GM23338 (cell line): Measurements from ENCODE around the gene L3MBTL1. TPM values are rescaled to one million over a fixed set of nuclear protein-coding genes. Genes with fewer than 3 reads are reported as not detected.

Experiments
- ATAC-seq: fragments of 200-7000 bp; cut with Tn5 transposase; 3 replicates; pipeline ENCODE4 v1.9.1; 2020
- DNase-seq: peaks from one replicate; pipeline ENCODE4 v3.0.0-alpha.2; 2015; ENCODE audit warnings: low spot score
- H2AFZ ChIP-seq: fragments of 200-600 bp; sonication (generic); 2 replicates; pipeline ENCODE4 v1.8.0; 2016; ENCODE audit warnings: antibody characterized with exemption, mild to moderate bottlenecking, moderate library complexity
- H3F3A ChIP-seq: fragments of 200-600 bp; sonication (generic); replicated peaks from 2 replicates; pipeline ENCODE4 v1.8.0; 2017; ENCODE audit warnings: antibody characterized with exemption, mixed run types, low read depth
- H3K27ac ChIP-seq: fragments of 200-600 bp; sonication (generic); 2 replicates; pipeline ENCODE4 v1.6.1; 2016; ENCODE audit warnings: low read depth
- H3K27me3 ChIP-seq: fragments of 200-600 bp; sonication (generic); 2 replicates; pipeline ENCODE4 v1.8.0; 2016; ENCODE audit warnings: mild to moderate bottlenecking, mixed run types, moderate library complexity; ENCODE audit not compliant: insufficient read depth
- H3K36me3 ChIP-seq: fragments of 200-600 bp; sonication (generic); 2 replicates; pipeline ENCODE4 v1.8.0; 2016; ENCODE audit warnings: mild to moderate bottlenecking; ENCODE audit not compliant: insufficient read depth
- H3K4me1 ChIP-seq: fragments of 200-600 bp; sonication (generic); 2 replicates; pipeline ENCODE4 v1.8.0; 2016; ENCODE audit warnings: mild to moderate bottlenecking, moderate library complexity; ENCODE audit not compliant: insufficient read depth
- H3K4me2 ChIP-seq: fragments of 200-600 bp; sonication (generic); 2 replicates; pipeline ENCODE4 v1.7.1; 2017; ENCODE audit warnings: mixed run types
- H3K4me3 ChIP-seq: fragments of 200-600 bp; sonication (generic); 2 replicates; pipeline ENCODE4 v1.6.1; 2016; ENCODE audit warnings: mixed run types
- H3K79me2 ChIP-seq: fragments of 200-600 bp; sonication (generic); replicated peaks from 2 replicates; pipeline ENCODE4 v1.8.0; 2017; ENCODE audit warnings: mild to moderate bottlenecking; ENCODE audit not compliant: insufficient read depth
- H3K9me2 ChIP-seq: fragments of 200-600 bp; sonication (generic); 2 replicates; pipeline ENCODE4 v1.8.0; 2017; ENCODE audit not compliant: insufficient read depth
- H4K20me1 ChIP-seq: fragments of 200-600 bp; sonication (generic); replicated peaks from 2 replicates; pipeline ENCODE4 v1.8.0; 2017; ENCODE audit warnings: mild to moderate bottlenecking; ENCODE audit not compliant: insufficient read depth
- H3K27ac Mint-ChIP-seq: 2 replicates; pipeline ENCODE4 v1.8.0; 2020; ENCODE audit warnings: inconsistent platforms, mild to moderate bottlenecking, moderate library complexity, mixed read lengths
- H3K27me3 Mint-ChIP-seq: 3 replicates; pipeline ENCODE4 v1.8.0; 2022; ENCODE audit warnings: low read depth, mild to moderate bottlenecking, moderate library complexity, mixed read lengths, inconsistent platforms; ENCODE audit not compliant: insufficient read depth, poor library complexity
- H3K36me3 Mint-ChIP-seq: 3 replicates; pipeline ENCODE4 v1.8.0; 2021; ENCODE audit warnings: low read depth, mild to moderate bottlenecking, inconsistent platforms, moderate library complexity, mixed read lengths
- H3K4me1 Mint-ChIP-seq: 3 replicates; pipeline ENCODE4 v1.8.0; 2020; ENCODE audit warnings: mild to moderate bottlenecking, inconsistent platforms, mixed read lengths
- H3K4me3 Mint-ChIP-seq: 3 replicates; pipeline ENCODE4 v1.8.0; 2021; ENCODE audit warnings: moderate library complexity, mild to moderate bottlenecking, inconsistent platforms, mixed read lengths
- H3K9me3 Mint-ChIP-seq: 3 replicates; pipeline ENCODE4 v1.8.0; 2020; ENCODE audit warnings: moderate library complexity, mild to moderate bottlenecking, inconsistent platforms, mixed read lengths
- CREB1 ChIP-seq: fragments of 250-450 bp; sonication (Bioruptor Pico); IDR thresholded peaks from 2 replicates; pipeline ENCODE4 v1.5.0; 2020; ENCODE audit warnings: low read depth, mild to moderate bottlenecking, moderate library complexity
- EZH2 ChIP-seq: fragments of 200-600 bp; sonication (generic); IDR thresholded peaks from one replicate; pipeline ENCODE4 v1.8.0; 2017; ENCODE audit warnings: antibody characterized with exemption, mild to moderate bottlenecking, low read depth; ENCODE audit not compliant: unreplicated experiment
- EZH2phosphoT487 ChIP-seq: fragments of 200-600 bp; sonication (generic); IDR thresholded peaks from one replicate; pipeline ENCODE4 v1.8.1; 2018; ENCODE audit warnings: antibody characterized with exemption; ENCODE audit not compliant: unreplicated experiment
- JUNB ChIP-seq: IDR thresholded peaks from one replicate; pipeline ENCODE4 v1.6.1; 2016; ENCODE audit warnings: antibody characterized with exemption; ENCODE audit not compliant: unreplicated experiment
- NANOG ChIP-seq: IDR thresholded peaks from 2 replicates; pipeline ENCODE4 v1.6.1; 2016; ENCODE audit warnings: antibody characterized with exemption, borderline replicate concordance
- POLR2AphosphoS5 ChIP-seq: IDR thresholded peaks from 2 replicates; pipeline ENCODE4 v1.6.1; 2016; ENCODE audit warnings: antibody characterized with exemption, low read depth
- STAT1 ChIP-seq: IDR thresholded peaks from one replicate; pipeline ENCODE4 v1.6.1; 2016; ENCODE audit warnings: antibody characterized with exemption; ENCODE audit not compliant: unreplicated experiment
- ZNF114 ChIP-seq: fragments of 250-450 bp; sonication (Bioruptor Pico); IDR thresholded peaks from 2 replicates; pipeline ENCODE4 v1.5.0; 2020; ENCODE audit warnings: mild to moderate bottlenecking, moderate library complexity
- ZNF331 ChIP-seq: fragments of 250-450 bp; sonication (Bioruptor Pico); IDR thresholded peaks from 2 replicates; pipeline ENCODE4 v1.5.0; 2020; ENCODE audit warnings: low read depth, mild to moderate bottlenecking, moderate library complexity
- polyA plus RNA-seq: library from polyadenylated mRNA; unstranded; fragments of >200 nt; fragmentation: Nextera tagmentation; extraction: Ambion mirVana; gene quantifications from 2 replicates; pipeline ENCODE4 v1.2.1, GENCODE V29; 2016
- total RNA-seq: library from RNA; depleted of rRNA; stranded (reverse); fragments of >200 nt; shearing (Covaris generic); gene quantifications from 2 replicates; pipeline ENCODE4 v1.2.3, GENCODE V29; 2014
- TF ChIP-seq, protein P1 (sequence below), 2 experiments: fragments of 200-600 bp in 1 of 2; sonication (generic) in 1 of 2; conservative IDR thresholded peaks; 2 replicates each; pipeline versions ENCODE4 v1.5.1 to v1.6.1; 2016 to 2017; ENCODE audit warnings: antibody characterized with exemption in 2 of 2, low read depth in 2 of 2, mild to moderate bottlenecking in 2 of 2, moderate library complexity in 1 of 2
- TF ChIP-seq, protein P2 (sequence below): IDR thresholded peaks from 2 replicates; pipeline ENCODE4 v1.6.1; 2016; ENCODE audit warnings: antibody characterized with exemption
- TF ChIP-seq, protein P3 (sequence below): fragments of 250-450 bp; sonication (Bioruptor Pico); IDR thresholded peaks from 2 replicates; pipeline ENCODE4 v1.5.0; 2020; ENCODE audit warnings: mild to moderate bottlenecking, moderate library complexity

L3MBTL1 gene
- total and polyA plus RNA-seq, 2 experiments from 2014 or later: 6.5 to 33.6 TPM

DNA sequence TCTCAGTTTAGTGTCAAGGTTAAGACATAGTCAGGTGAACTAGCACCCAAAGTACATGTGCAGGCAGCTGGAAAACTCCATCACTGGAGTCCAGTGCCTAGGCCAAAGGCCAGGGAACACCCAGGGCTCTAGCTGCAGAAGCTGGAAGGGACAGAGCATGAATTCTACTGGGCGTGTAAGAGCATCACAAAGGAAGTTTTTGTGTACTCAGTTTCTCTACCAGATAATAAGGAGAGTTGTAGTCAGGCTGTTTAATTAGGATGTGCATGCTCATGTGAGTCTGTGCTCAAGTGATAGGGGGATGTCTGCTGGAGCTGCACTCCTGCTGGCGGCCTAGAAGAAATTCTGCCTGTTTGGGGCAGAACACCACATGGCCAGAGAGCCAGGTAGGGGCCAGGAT lies 8.1 kb downstream of the L3MBTL1 start (continued):
- TF ChIP-seq EZH2 (no peak), CREB1 (CRISPR knock-in tag) (no peak), JUNB (no peak)
- TF ChIP-seq, protein P1, sequence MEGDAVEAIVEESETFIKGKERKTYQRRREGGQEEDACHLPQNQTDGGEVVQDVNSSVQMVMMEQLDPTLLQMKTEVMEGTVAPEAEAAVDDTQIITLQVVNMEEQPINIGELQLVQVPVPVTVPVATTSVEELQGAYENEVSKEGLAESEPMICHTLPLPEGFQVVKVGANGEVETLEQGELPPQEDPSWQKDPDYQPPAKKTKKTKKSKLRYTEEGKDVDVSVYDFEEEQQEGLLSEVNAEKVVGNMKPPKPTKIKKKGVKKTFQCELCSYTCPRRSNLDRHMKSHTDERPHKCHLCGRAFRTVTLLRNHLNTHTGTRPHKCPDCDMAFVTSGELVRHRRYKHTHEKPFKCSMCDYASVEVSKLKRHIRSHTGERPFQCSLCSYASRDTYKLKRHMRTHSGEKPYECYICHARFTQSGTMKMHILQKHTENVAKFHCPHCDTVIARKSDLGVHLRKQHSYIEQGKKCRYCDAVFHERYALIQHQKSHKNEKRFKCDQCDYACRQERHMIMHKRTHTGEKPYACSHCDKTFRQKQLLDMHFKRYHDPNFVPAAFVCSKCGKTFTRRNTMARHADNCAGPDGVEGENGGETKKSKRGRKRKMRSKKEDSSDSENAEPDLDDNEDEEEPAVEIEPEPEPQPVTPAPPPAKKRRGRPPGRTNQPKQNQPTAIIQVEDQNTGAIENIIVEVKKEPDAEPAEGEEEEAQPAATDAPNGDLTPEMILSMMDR (conservative IDR thresholded peaks at IDR 0.05; ENCODE audit: low read depth in 2 of 2): no peak

DNA sequence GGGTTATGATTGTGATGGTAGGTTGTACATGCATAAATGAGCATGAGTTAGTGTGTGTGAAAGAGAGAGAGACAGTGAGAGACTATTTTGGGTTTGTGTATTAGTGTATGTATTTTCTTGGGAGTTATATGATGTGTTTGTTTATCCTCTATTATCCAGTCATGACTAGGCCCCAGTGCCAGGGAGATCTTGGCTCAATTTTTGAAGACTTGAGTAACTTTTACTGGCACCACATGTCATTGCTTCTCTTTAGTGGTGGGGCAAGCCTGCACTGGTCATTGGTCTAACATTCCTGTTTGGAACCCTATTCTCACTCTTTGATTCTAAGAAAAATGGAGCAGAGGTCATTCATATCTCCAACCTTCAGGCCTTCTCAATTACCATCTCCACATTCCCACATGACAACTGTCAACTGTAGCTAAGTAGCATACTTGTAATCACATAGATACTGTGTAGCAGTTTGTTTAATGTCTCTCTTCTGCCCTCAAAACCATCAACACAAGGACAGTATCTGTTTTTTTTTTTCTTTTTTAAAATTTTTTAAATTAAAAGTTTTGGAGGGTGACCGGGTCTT lies 8.8 kb downstream of the L3MBTL1 start:
- ATAC-seq (no peak), DNase-seq (no peak)
- no peaks in the 10 kb centered on the region; the same call in 1 of the 2 replicates for H3K9me2 ChIP-seq
- no peaks in the 10 kb centered on the region; the same call in 1 of the 2 replicates for H3K36me3 ChIP-seq
- H3K4me2 ChIP-seq: no peak overlapping the region
- H3K4me3 Mint-ChIP-seq: no peak overlapping the region
- H3K27me3 ChIP-seq: no peaks in the 10 kb centered on the region
- no peaks in the 10 kb centered on the region for H4K20me1 ChIP-seq
- H3K36me3 Mint-ChIP-seq: peaks cover 37% of the 10 kb centered on the region
- H3F3A ChIP-seq: no peaks in the 10 kb centered on the region
- H3K27ac Mint-ChIP-seq: no peak overlapping the region
- H2AFZ ChIP-seq: no peak overlapping the region
- H3K27me3 Mint-ChIP-seq: peaks cover 5% of the 10 kb centered on the region
- no peaks in the 10 kb centered on the region; the same call in 1 of the 3 replicates for H3K9me3 Mint-ChIP-seq
- H3K4me1 ChIP-seq: no peaks in the 10 kb centered on the region
- no peaks in the 10 kb centered on the region; the same call in 2 of the 3 replicates for H3K4me1 Mint-ChIP-seq
- 0 out of 2 replicates have a peak, but pooled peaks cover 7% of the 10 kb centered on the region for H3K79me2 ChIP-seq
- no peak overlapping the region for H3K4me3 ChIP-seq
- no peak overlapping the region for H3K27ac ChIP-seq
- TF ChIP-seq ZNF114: no peak
- TF ChIP-seq EZH2: no peak
- TF ChIP-seq NANOG: no peak
- TF ChIP-seq STAT1: no peak
- no peak for TF ChIP-seq CREB1 (CRISPR knock-in tag)
- TF ChIP-seq, protein P2, sequence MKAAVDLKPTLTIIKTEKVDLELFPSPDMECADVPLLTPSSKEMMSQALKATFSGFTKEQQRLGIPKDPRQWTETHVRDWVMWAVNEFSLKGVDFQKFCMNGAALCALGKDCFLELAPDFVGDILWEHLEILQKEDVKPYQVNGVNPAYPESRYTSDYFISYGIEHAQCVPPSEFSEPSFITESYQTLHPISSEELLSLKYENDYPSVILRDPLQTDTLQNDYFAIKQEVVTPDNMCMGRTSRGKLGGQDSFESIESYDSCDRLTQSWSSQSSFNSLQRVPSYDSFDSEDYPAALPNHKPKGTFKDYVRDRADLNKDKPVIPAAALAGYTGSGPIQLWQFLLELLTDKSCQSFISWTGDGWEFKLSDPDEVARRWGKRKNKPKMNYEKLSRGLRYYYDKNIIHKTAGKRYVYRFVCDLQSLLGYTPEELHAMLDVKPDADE: no peak
- no peak for TF ChIP-seq ZNF331 (CRISPR knock-in tag)
- TF ChIP-seq, protein P3, sequence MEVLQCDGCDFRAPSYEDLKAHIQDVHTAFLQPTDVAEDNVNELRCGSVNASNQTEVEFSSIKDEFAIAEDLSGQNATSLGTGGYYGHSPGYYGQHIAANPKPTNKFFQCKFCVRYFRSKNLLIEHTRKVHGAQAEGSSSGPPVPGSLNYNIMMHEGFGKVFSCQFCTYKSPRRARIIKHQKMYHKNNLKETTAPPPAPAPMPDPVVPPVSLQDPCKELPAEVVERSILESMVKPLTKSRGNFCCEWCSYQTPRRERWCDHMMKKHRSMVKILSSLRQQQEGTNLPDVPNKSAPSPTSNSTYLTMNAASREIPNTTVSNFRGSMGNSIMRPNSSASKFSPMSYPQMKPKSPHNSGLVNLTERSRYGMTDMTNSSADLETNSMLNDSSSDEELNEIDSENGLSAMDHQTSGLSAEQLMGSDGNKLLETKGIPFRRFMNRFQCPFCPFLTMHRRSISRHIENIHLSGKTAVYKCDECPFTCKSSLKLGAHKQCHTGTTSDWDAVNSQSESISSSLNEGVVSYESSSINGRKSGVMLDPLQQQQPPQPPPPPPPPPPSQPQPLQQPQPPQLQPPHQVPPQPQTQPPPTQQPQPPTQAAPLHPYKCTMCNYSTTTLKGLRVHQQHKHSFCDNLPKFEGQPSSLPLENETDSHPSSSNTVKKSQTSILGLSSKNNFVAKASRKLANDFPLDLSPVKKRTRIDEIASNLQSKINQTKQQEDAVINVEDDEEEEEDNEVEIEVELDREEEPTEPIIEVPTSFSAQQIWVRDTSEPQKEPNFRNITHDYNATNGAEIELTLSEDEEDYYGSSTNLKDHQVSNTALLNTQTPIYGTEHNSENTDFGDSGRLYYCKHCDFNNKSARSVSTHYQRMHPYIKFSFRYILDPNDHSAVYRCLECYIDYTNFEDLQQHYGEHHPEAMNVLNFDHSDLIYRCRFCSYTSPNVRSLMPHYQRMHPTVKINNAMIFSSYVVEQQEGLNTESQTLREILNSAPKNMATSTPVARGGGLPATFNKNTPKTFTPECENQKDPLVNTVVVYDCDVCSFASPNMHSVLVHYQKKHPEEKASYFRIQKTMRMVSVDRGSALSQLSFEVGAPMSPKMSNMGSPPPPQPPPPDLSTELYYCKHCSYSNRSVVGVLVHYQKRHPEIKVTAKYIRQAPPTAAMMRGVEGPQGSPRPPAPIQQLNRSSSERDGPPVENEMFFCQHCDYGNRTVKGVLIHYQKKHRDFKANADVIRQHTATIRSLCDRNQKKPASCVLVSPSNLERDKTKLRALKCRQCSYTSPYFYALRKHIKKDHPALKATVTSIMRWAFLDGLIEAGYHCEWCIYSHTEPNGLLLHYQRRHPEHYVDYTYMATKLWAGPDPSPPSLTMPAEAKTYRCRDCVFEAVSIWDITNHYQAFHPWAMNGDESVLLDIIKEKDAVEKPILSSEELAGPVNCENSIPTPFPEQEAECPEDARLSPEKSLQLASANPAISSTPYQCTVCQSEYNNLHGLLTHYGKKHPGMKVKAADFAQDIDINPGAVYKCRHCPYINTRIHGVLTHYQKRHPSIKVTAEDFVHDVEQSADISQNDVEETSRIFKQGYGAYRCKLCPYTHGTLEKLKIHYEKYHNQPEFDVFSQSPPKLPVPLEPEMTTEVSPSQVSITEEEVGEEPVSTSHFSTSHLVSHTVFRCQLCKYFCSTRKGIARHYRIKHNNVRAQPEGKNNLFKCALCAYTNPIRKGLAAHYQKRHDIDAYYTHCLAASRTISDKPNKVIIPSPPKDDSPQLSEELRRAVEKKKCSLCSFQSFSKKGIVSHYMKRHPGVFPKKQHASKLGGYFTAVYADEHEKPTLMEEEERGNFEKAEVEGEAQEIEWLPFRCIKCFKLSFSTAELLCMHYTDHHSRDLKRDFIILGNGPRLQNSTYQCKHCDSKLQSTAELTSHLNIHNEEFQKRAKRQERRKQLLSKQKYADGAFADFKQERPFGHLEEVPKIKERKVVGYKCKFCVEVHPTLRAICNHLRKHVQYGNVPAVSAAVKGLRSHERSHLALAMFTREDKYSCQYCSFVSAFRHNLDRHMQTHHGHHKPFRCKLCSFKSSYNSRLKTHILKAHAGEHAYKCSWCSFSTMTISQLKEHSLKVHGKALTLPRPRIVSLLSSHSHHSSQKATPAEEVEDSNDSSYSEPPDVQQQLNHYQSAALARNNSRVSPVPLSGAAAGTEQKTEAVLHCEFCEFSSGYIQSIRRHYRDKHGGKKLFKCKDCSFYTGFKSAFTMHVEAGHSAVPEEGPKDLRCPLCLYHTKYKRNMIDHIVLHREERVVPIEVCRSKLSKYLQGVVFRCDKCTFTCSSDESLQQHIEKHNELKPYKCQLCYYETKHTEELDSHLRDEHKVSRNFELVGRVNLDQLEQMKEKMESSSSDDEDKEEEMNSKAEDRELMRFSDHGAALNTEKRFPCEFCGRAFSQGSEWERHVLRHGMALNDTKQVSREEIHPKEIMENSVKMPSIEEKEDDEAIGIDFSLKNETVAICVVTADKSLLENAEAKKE (CRISPR knock-in tag): no peak
- TF ChIP-seq, protein P1 (conservative IDR thresholded peaks at IDR 0.05; ENCODE audit: low read depth in 2 of 2): no peak
- no peak for TF ChIP-seq EZH2phosphoT487
- TF ChIP-seq POLR2AphosphoS5: no peak
